Measurements from ENCODE around the gene VRK3. TPM values are rescaled to one million over a fixed set of nuclear protein-coding genes. Genes with fewer than 3 reads are reported as not detected.

Gene VRK3
- total RNA-seq, 2 experiments from 2014 or later, result 65.1 to 65.4 TPM

- Mint-ChIP-seq H3K4me1 (ENCODE audit: low read depth) (peaks cover 56% of the 10 kb centered on the region), H3K4me3 (peak overlapping the region; percentile 8), H3K27ac (no peak overlapping the region), H3K9me3 (no peaks in the 10 kb centered on the region), H3K27me3 (peaks cover 5% of the 10 kb centered on the region), H3K36me3 (ENCODE audit: low read depth) (peaks cover 26% of the 10 kb centered on the region)
- intact Hi-C loops (cut with DNase I, micrococcal nuclease), result loop anchor here (5.0 kb wide), 2 partner anchors 35 to 580 kb away; partner anchors contain the start of genes ASPDH (in 1 of the 2), IL4I1 (in 1 of the 2) and JOSD2 (in 1 of the 2)
- Histone ChIP-seq H3K27ac (ENCODE audit: low read depth in 1 of 2, low read length in 2 of 2) (no peak overlapping the region), H3K27me3 (ENCODE audit: control insufficient read depth in 1 of 2, insufficient read depth in 2 of 2, low read length in 2 of 2) (no peaks in the 10 kb centered on the region), H3K9me3 (ENCODE audit: control insufficient read depth in 1 of 2, insufficient read depth in 1 of 2, low read length in 2 of 2) (peaks cover 0 to 4% of the 10 kb centered on the region in 2 experiments), H3K4me3 (ENCODE audit: low read length) (no peak overlapping the region), H3K4me1 (ENCODE audit: insufficient read depth, low read length) (peaks cover 58% of the 10 kb centered on the region), H3K36me3 (ENCODE audit: insufficient read depth, low read length) (peaks cover 7% of the 10 kb centered on the region)
- POLR2A ChIA-PET, result no interaction called here
- TF ChIP-seq CTCF (IDR thresholded peaks at IDR 0.05), result no peak
- ATAC-seq (ENCODE audit: poor library complexity), result no peak
- CTCF ChIA-PET, result no interaction called here
- DNase-seq, result no peak
Measured at GRCh38 chr19:49932041-49932451, 93.1 kb downstream of the VRK3 start.

- peaks cover 0 to 4% of the 10 kb centered on the region in 2 experiments for H3K9me3 ChIP-seq (ENCODE audit: control insufficient read depth in 1 of 2, insufficient read depth in 1 of 2, low read length in 2 of 2)
- ATAC-seq (ENCODE audit: poor library complexity) (no peak), DNase-seq (no peak)
- Mint-ChIP-seq H3K36me3 (ENCODE audit: low read depth) (peaks cover 29% of the 10 kb centered on the region), H3K4me1 (ENCODE audit: low read depth) (peaks cover 60% of the 10 kb centered on the region), H3K9me3 (no peaks in the 10 kb centered on the region), H3K27ac (peak overlapping the region; percentile 10), H3K4me3 (peak overlapping the region; percentile 26), H3K27me3 (peaks cover 5% of the 10 kb centered on the region)
- intact Hi-C loops (cut with DNase I, micrococcal nuclease), result loop anchor here (5.0 kb wide), 2 partner anchors 34 to 581 kb away; partner anchors contain the start of genes ASPDH (in 1 of the 2), IL4I1 (in 1 of the 2) and JOSD2 (in 1 of the 2)
- ChIA-PET CTCF (no interaction called here), POLR2A (no interaction called here)
- TF ChIP-seq CTCF (IDR thresholded peaks at IDR 0.05), result no peak
- H3K27ac ChIP-seq (ENCODE audit: low read depth in 1 of 2, low read length in 2 of 2), result no peak overlapping the region
- peaks cover 12% of the 10 kb centered on the region for H3K36me3 ChIP-seq (ENCODE audit: insufficient read depth, low read length)
- peaks cover 64% of the 10 kb centered on the region for H3K4me1 ChIP-seq (ENCODE audit: insufficient read depth, low read length)
- no peaks in the 10 kb centered on the region for H3K27me3 ChIP-seq (ENCODE audit: control insufficient read depth in 1 of 2, insufficient read depth in 2 of 2, low read length in 2 of 2)
- no peak overlapping the region for H3K4me3 ChIP-seq (ENCODE audit: low read length)
Measured at GRCh38 chr19:49931293-49932040, 93.7 kb downstream of the VRK3 start.

GRCh38 chr19:49930483-49931011, 94.6 kb downstream of the VRK3 start:
- no peaks in the 10 kb centered on the region for H3K27me3 ChIP-seq (ENCODE audit: control insufficient read depth in 1 of 2, insufficient read depth in 2 of 2, low read length in 2 of 2)
- intact Hi-C loops (cut with DNase I, micrococcal nuclease), result loop anchor here (5.0 kb wide), 2 partner anchors 33 to 582 kb away; partner anchors contain the start of genes ASPDH (in 1 of the 2), IL4I1 (in 1 of the 2) and JOSD2 (in 1 of the 2)
- Mint-ChIP-seq H3K27me3 (peaks cover 5% of the 10 kb centered on the region), H3K4me3 (peak overlapping the region; percentile 42), H3K36me3 (ENCODE audit: low read depth) (peaks cover 33% of the 10 kb centered on the region), H3K27ac (peak overlapping the region; percentile 96), H3K9me3 (no peaks in the 10 kb centered on the region), H3K4me1 (ENCODE audit: low read depth) (peaks cover 63% of the 10 kb centered on the region)
- ATAC-seq (ENCODE audit: poor library complexity), result no peak
- TF ChIP-seq CTCF (IDR thresholded peaks at IDR 0.05), result no peak
- H3K4me1 ChIP-seq (ENCODE audit: insufficient read depth, low read length), result peaks cover 70% of the 10 kb centered on the region
- ChIA-PET CTCF (interaction anchor here (1.3 kb wide), 1 partner anchor 40 kb away, joined by 10 read pairs; no protein-coding TSS in a partner anchor), POLR2A (interaction anchor here (1.3 to 2.6 kb wide), 7 partner anchors 34 to 164 kb away, joined by 5 to 41 read pairs (median 12); partner anchors contain the start of genes AKT1S1, AP2A1, IL4I1 and MED25)
- peak overlapping the region; percentile 32 to 93 for H3K27ac ChIP-seq (ENCODE audit: low read depth in 1 of 2, low read length in 2 of 2)
- DNase-seq, result peak in 3 of 14 experiments; percentile 24 to 74 (median 47)
- no peak overlapping the region for H3K4me3 ChIP-seq (ENCODE audit: low read length)
- H3K9me3 ChIP-seq (ENCODE audit: control insufficient read depth in 1 of 2, insufficient read depth in 1 of 2, low read length in 2 of 2), result peaks cover 0 to 4% of the 10 kb centered on the region in 2 experiments
- H3K36me3 ChIP-seq (ENCODE audit: insufficient read depth, low read length), result peaks cover 17% of the 10 kb centered on the region

Data from CD4-positive, alpha-beta T cell (primary cell).